ENCODE data around the gene RRBP1.

The RRBP1 gene

DNA sequence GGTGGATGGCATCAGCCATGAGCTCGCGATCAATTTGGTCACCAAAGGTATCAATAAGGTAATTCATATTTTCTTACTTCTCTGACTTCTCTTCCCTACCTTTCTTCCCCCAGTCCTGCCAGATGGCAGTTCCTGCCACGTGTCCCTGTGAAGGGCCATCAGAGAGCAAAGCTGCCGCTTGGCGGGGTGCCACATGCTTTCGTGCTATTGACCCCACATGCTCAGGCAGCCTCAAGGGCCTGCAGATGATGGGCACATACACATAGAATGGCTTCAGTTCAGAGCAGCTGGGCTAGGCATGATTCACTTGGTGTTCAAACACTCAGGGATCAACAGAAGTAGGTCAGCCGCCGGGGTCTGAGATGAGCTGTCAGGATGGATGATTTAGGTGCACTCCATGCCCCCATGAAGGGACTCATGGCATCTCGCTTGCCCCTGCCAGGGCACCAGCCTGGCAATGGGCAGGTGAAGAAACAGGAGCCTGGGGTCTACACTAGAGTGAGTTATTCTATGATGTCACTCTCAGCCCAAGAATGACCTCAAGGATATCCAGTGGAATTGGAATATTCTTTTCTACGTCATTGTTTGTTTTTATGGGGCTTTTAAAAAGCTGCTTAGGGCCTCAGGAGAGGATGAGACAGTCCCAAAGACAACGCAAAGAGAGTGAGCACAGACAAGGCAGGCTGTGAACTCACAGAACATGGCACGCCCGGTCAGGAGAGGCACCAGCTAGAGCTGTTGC, 43.2 kb upstream of the RRBP1 start:
- POLR2A ChIA-PET: no interaction called here
- DNase-seq (ENCODE audit: extremely low spot score): no peak

GRCh38 chr20:17723301-17723691, 41.3 kb upstream of the RRBP1 start:
- POLR2A ChIA-PET: no interaction called here
- no peak for DNase-seq (ENCODE audit: extremely low spot score)
- TF ChIP-seq, protein P1, sequence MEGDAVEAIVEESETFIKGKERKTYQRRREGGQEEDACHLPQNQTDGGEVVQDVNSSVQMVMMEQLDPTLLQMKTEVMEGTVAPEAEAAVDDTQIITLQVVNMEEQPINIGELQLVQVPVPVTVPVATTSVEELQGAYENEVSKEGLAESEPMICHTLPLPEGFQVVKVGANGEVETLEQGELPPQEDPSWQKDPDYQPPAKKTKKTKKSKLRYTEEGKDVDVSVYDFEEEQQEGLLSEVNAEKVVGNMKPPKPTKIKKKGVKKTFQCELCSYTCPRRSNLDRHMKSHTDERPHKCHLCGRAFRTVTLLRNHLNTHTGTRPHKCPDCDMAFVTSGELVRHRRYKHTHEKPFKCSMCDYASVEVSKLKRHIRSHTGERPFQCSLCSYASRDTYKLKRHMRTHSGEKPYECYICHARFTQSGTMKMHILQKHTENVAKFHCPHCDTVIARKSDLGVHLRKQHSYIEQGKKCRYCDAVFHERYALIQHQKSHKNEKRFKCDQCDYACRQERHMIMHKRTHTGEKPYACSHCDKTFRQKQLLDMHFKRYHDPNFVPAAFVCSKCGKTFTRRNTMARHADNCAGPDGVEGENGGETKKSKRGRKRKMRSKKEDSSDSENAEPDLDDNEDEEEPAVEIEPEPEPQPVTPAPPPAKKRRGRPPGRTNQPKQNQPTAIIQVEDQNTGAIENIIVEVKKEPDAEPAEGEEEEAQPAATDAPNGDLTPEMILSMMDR (IDR thresholded peaks at IDR 0.05; ENCODE audit: control extremely low read depth, extremely low read depth, low read depth, missing control alignments): no peak
- CTCF ChIA-PET: interaction anchor here (1.0 kb wide), 1 partner anchor 9 kb away, joined by 3 read pairs; no protein-coding TSS in a partner anchor

More for the DNA sequence above, 43.2 kb upstream of the RRBP1 start:
- CTCF ChIA-PET: interaction anchor here (1.6 to 1.7 kb wide), 2 partner anchors 19 to 43 kb away, joined by 5 to 7 read pairs; partner anchors contain the start of gene RRBP1
- TF ChIP-seq, protein P1 (IDR thresholded peaks at IDR 0.05; ENCODE audit: control extremely low read depth, extremely low read depth, low read depth, missing control alignments): no peak

- TF ChIP-seq, protein P1 (IDR thresholded peaks at IDR 0.05; ENCODE audit: control extremely low read depth, extremely low read depth, low read depth, missing control alignments): no peak
- ChIA-PET POLR2A (no interaction called here), CTCF (interaction anchor here (1.0 kb wide), 1 partner anchor 9 kb away, joined by 3 read pairs; no protein-coding TSS in a partner anchor)
- DNase-seq (ENCODE audit: extremely low spot score): no peak
These were observed 40.7 kb upstream of the RRBP1 start for GRCh38 chr20:17722493-17723300.

DNA sequence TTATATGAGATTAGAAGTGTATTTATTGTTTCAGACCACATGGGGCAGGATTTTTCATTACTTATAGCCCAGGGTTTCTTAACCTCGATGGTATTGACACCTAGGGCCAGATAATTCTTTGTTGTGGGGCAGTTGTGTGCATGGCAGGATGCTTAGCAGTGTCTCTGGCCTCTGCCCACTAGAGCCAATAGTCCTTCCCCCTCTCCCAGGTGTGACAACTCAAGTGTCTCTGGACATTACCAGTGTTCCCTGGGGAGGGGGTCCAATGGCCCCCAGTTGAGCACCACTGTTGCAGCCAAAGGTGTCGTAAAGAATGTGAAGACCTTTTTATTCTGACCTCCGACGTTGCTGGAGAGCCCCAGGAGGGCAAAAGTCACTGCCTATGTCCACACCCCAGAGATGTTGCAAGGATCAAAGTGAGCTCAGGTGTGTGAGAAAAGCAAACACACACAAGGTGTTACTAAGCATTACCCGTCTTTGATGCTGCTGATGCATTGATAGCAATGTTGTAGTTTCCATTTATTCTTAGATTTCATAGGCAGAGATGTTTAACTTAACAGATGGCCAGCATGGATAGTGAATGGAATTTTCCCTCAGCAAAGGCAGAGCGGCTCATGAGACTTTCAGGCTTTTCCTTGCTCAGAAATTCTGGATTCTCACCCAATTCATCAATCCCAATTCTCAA, 39.9 kb upstream of the RRBP1 start:
- ChIA-PET CTCF (no interaction called here), POLR2A (no interaction called here)
- TF ChIP-seq, protein P1 (IDR thresholded peaks at IDR 0.05; ENCODE audit: control extremely low read depth, extremely low read depth, low read depth, missing control alignments): no peak
- DNase-seq (ENCODE audit: extremely low spot score): no peak

DNA sequence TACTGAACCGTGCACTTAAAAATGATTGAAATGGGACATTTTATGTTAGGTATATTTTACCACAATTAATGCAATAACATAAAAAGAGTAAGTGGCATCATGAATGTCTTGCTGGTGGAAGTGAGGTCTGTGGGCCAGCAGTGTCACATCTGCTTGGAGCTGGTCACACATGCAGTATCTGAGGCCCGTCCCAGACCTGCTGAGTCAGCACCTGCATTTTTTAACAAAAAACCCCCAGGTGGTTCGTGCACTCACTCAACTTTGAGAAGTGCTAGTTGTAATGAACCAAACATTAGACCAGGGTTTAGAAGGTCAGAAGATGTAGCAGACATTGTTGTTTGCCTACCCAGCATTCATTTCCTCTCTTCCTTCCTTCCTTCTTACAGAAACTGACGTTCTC, 38.7 kb upstream of the RRBP1 start:
- DNase-seq (ENCODE audit: extremely low spot score): no peak
- CTCF ChIA-PET: no interaction called here
- TF ChIP-seq, protein P1 (IDR thresholded peaks at IDR 0.05; ENCODE audit: control extremely low read depth, extremely low read depth, low read depth, missing control alignments): no peak
- POLR2A ChIA-PET: no interaction called here

DNA sequence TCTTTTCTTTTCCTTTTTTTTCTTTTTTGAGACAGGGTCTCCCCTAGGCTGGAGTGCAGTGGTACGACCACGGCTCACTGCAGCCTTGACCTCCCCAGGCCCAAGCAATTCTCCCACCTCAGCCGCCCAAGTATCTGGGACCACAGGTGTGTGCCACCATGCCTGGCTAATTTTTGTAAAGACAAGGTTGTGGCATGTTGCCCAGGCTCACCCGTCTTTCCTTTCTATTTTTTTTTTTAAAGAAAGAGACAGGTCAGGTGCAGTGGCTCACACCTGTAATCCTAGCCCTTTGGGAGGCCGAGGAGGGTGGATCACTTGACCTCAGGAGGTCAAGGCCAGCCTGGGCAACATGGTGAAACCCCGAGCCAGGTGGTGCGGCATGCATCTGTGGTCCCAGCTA, 34.3 kb upstream of the RRBP1 start:
- DNase-seq (ENCODE audit: extremely low spot score): no peak
- TF ChIP-seq, protein P1 (IDR thresholded peaks at IDR 0.05; ENCODE audit: control extremely low read depth, extremely low read depth, low read depth, missing control alignments): no peak
- CTCF ChIA-PET: interaction anchor here (1.2 kb wide), 1 partner anchor 34 kb away, joined by 4 read pairs; the partner anchor contains the start of gene RRBP1
- POLR2A ChIA-PET: no interaction called here
